Epithelial cell of proximal tubule (primary cell): ENCODE results near the gene C6orf52. TPM values are rescaled to one million over a fixed set of nuclear protein-coding genes. Genes with fewer than 3 reads are reported as not detected.

ENCODE experiments used
- DNase-seq: peaks from one replicate; pipeline ENCODE4 v3.0.0-alpha.2; 2011; ENCODE audit warnings: low read depth
- H3K4me3 ChIP-seq: 2 replicates; pipeline ENCODE4 v1.5.1; 2011; ENCODE audit warnings: low read depth, mild to moderate bottlenecking, low read length
- CTCF ChIP-seq: conservative IDR thresholded peaks from 2 replicates; pipeline ENCODE4 v1.5.1; 2012; ENCODE audit warnings: low read depth, mild to moderate bottlenecking, low read length
- total RNA-seq: library from RNA; depleted of rRNA; stranded (reverse); fragments of >200 nt; gene quantifications from 2 replicates; pipeline ENCODE4 v1.2.3, GENCODE V29; 2015

The C6orf52 gene
- total RNA-seq, 1 donor from 2014 or later, result 2.5 TPM

GRCh38 chr6:10733151-10733715 is 38.8 kb upstream of the C6orf52 start:
- DNase-seq, result no peak
- no peak overlapping the region for H3K4me3 ChIP-seq
- no peak for TF ChIP-seq CTCF

DNA sequence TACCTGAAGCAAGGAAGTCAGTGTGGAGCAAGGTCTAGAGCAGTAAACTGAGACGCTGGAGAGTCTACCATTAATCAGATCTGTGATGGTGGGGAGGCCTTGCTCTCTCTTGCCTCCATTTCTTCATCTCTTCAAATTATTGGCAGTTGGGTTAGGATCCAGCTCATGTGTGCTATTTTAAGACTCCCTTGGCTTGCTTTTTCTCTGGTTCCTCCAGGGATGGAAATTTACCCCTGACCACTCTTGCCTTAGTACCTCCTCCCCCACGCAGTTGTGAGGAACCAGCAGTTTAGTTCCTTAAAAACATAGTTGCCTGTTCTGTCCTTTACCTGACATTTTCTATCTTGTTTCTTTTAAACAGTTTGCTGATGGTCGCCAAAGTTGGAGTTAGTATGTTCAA is 35.8 kb upstream of the C6orf52 start:
- no peak for TF ChIP-seq CTCF
- no peak for DNase-seq
- no peak overlapping the region for H3K4me3 ChIP-seq

DNA sequence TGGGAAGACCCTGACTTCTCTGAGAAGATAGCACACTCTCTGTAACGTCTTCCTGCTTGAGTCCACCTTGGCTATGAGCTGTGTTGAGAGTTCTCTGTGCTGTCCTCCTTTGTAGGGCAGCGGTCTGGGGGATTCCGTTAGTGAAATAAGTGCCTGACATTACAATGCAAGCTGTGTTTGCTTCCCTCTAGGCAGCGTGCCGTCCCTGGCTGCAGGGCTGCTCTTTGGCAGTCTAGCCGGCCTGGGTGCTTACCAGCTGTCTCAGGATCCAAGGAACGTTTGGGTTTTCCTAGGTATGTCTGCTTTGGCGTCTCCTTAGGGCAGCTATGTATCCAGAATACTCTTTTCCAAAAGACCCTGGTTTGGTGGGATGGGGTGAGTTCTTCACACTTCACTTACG is 31.3 kb upstream of the C6orf52 start:
- DNase-seq, result no peak
- H3K4me3 ChIP-seq, result no peak overlapping the region
- no peak for TF ChIP-seq CTCF

DNA sequence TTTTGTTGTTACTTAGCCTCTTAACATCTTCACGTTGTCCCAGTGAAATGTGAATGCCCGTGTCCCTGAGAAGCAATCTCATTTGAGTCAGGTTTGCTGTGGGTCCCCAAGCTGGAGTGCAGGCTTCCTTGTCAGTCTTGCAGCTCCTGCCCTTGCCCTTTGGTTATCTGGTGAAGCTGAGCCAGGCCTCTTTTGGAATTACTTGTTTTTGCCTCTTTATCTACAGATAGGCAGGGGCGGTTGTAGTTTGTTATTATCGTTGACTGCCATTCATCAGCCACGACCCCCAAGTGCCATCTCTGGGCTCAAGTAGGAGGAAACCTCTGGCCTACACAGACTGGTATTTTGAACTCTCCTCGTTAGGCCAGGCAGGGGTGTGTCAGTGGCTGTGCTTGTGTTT is 30.6 kb upstream of the C6orf52 start:
- TF ChIP-seq CTCF, result no peak
- no peak overlapping the region for H3K4me3 ChIP-seq
- DNase-seq, result no peak

DNA sequence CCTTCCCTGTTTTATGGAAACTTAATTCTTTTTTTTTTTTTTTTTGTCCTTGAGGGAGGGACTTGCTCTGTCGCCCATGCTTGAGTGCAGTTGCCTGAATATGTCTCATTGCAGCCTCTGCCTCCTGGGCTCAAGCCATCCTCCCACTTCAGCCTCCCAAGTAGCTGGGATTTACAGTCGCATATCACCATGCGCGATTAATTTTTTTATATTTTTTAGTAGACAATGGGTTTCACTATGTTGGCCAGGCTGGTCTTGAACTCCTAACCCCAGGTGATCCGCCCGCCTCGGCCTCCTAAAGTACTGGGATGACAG is 29.1 kb upstream of the C6orf52 start:
- no peak for DNase-seq
- H3K4me3 ChIP-seq, result peak overlapping the region; percentile 77
- no peak for TF ChIP-seq CTCF

DNA sequence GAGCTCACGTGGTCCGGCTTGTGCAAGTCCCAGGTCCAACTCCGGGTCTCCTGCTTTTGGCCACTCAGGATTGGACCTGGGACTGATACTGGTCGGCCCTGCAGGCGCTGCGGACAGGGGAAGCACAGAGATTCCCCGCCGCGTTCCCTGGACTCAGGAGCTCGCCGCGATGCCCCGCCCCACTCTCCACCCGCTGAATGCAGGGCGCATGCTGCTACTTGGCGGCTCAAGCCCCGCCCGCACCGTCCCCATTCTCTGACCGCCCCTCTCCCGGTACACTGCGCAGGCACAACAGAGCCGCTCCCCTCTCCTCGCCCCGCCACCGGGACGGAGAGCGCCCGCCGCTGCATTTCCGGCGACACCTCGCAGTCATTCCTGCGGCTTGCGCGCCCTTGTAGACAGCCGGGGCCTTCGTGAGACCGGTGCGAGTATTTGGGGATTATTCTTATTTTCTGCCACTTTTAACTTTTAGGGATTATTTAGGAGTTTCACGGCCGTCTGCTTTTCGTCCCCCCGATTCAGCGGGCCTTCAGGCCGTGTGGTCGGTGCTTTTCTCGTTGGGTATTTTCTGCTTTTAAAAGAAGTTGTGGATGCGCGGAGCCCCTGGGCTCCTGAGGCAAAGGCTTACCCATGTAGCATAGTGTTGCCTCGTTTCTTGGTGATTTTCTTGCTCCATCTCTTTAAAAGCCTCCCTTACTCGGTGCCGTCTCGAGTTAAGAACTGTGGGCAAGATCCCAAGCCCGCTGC is 28.6 kb upstream of the C6orf52 start, which contains the start of gene TMEM14C:
TSS of gene TMEM14C (plus strand) at position 251 of the 747 bp plus-strand sequence. CDS start 1,544 bp downstream, outside the sequence.
- no peak for TF ChIP-seq CTCF
- DNase-seq, result peak; percentile 79
- peak within 1 kb of the TSS; percentile 77 for H3K4me3 ChIP-seq

- DNase-seq, result no peak
- no peak for TF ChIP-seq CTCF
- peak overlapping the region; percentile 77 for H3K4me3 ChIP-seq
Observed at GRCh38 chr6:10722570-10722819, 28.1 kb upstream of the C6orf52 start.
